Activated CD4-positive, alpha-beta T cell treated with anti-CD3 and anti-CD28 coated beads for 1 hour (primary cell): ENCODE data around the gene TRMT5.

Experiments
- DNase-seq: peaks from one replicate; pipeline ENCODE4 v3.0.0-alpha.2; 2020

TRMT5 gene

DNA sequence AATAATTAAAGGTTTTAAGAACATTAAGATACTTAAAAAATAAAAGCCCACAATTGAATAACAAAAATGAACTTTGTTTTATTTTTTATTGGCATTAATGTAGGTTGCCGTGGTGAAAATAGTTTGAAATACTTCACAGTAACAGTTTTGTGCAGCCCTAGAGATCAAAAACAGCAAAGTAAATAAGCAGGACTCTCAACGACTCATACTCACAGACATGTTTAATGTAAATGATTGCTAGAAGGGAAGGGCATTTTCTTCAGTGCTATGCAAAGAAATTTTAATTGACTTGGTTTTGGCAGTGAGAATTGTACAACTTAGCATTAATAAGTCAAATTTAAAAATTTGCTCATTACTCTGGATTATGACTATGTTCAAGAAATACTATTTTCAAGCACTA, 16.0 kb downstream of the TRMT5 start:
- DNase-seq = no peak

DNA sequence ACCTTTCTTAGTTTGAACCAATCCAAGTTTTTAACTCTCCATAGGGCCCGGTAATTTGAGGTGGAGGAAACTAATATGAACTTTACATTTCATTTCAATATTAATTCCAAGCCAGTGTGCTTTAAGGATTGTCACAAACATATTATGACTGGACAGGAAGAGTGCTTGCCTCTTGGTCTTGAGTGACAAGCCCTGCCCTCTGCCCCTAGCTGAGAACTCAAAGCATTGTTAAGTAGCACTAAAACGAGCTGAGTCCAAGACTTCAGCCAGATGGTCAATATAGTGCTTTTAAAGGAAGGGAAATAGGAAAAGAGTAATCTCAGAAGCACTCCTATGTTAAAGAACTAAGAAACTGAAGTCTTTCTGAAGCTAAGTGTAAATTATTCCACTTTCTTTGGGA, 17.1 kb downstream of the TRMT5 start:
- no peak for DNase-seq

DNA sequence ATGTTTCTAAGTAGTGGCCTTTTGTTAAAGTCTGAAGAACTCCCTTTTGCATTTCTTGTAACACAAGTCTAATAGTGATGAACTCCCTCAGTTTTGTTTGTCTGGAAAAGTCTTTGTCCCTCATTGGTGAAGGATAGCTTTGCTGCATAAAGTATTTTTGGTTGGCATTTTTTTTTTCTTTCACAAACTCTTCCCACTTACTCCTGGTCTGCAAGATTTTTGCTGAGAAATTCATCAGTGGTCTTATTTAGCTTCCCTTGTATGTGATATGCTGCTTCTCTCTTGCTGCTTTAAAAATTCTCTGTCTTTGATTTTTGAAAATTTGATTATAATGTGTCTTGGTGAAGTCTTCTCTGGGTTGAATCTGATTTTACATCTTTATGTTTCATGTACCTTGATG, 22.7 kb downstream of the TRMT5 start:
- DNase-seq = no peak

- no peak for DNase-seq
Measured at GRCh38 chr14:60956632-60957031, 24.2 kb downstream of the TRMT5 start.

GRCh38 chr14:60956202-60956601, 24.7 kb downstream of the TRMT5 start:
- no peak for DNase-seq

DNA sequence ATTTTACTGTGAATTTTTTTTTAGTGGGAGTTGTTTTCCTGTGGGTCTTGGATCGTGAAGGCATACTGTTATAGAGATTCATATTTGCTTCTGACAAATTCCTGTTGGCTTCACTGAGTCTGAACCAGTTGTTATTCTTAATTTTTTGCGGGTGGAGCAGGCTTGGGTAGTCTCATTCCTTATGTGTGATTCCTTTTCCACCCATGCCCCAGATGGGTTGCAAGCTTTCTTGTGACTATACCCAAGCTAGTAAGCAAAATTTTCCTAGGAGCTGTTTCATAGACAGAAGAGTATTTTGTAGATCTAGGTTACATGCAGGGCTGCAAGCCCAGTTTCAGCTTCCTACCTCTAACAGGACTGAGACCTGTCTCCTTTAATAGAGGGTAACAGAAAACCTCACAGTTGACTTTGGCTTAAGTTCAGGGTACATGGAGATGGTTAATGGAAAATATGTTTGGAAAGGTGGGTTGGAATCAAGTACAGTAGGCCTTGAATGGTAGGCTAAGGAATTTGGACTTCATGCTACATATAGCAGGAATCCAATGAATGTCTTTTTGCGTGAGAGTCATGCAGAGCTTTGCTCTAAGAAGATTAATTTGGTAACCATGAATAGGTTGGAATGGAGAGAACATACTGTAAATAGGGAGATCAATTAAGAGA, 29.0 kb downstream of the TRMT5 start:
- DNase-seq = no peak

- no peak for DNase-seq
Measured at GRCh38 chr14:60946773-60947172, 34.1 kb downstream of the TRMT5 start.

- no peak for DNase-seq
Measured at GRCh38 chr14:60945984-60946383, 34.9 kb downstream of the TRMT5 start.

GRCh38 chr14:60944204-60944603, 36.7 kb downstream of the TRMT5 start:
- no peak for DNase-seq

DNA sequence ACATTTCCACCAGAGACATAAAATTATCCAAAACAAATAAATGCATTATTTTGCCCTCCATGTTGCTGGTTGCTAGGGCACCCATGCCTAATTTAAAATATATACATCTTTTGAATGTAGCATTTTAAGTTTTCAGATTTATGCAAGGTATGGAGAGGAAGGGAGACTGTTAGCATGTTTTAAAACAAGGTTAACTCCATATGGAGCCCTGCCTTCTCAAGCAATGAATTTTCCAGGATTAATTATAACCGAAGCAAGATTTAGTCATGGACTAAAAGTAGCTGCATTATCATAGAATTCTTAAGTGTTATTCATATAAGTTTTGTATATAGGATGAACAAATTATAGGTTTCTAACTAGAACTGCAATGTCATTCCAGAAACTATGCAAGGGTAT, 37.2 kb downstream of the TRMT5 start:
- DNase-seq = no peak

DNA sequence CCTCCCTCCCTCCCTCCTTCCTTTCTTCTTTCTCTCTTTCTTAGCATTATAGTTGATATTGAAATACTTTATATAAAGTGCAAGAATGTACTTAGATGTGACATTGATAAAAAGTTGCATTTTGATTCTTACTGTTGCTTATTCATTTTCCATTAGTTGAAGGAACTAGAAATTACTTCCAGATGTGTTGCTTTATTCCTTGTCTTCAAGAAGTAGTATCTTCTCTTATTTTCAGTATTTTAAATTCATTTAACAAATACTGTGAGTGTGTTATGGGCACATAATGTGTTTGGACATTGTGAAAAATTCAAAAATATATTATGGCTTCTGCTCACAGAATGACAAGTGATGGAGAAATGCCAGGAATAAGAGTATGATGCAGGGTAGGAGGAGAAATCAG, 45.6 kb downstream of the TRMT5 start:
- DNase-seq = no peak

DNA sequence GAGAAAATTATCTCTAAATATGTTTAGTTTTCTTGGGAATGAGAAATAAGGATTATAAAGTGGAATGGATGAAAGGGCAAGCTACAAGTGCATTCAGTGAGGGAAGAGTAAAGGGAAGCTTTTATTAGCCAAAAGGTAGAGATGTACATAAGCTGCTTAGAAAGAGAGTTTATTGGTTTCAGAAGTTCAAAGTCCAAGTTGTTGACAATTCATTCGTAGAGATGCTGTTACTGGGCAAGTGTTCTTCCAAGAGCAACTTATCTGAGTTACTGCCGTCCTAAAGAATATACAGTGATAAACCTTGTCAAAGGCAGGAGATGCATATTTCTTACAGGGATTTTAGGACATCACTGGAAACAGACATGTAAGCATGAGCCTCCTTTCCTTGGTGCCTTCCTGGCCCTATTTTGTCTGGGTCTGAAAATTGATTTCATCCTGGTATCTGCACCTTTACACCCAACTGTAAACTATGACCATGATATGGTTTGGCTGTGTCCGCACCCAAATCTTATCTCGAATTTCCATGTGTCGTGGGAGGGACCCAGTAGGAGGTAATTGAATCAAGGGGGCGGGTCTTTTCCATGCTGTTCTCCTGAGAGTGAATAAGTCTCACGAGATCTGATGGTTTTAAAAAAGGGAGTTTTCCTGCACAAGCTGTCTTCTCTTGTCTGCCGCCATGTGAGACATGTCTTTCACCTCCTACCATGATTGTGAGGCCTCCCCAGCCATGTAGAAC, 46.8 kb downstream of the TRMT5 start:
- DNase-seq = no peak

GRCh38 chr14:60931218-60931617, 49.7 kb downstream of the TRMT5 start:
- DNase-seq = no peak

- no peak for DNase-seq
Measured at GRCh38 chr14:60926002-60926401, 54.9 kb downstream of the TRMT5 start.

DNA sequence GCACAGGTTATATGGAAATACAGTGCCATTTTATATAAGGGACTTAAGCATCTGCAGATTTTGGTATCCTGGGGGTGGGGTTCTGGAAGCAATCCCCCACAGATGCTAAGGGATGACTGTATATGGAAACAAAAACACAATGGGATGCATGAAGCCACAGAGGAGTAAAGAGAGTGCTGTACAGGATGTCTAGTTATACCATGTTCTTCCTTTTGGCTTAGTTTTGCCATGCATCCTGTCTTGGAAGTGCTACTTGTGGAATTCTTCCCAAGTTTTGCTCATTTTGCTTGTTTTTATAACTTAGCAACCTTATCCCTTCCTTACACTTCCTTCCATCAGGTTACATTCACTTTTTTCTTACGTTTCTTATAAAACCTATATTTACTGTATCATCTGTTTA, 55.6 kb downstream of the TRMT5 start:
- DNase-seq = no peak

DNA sequence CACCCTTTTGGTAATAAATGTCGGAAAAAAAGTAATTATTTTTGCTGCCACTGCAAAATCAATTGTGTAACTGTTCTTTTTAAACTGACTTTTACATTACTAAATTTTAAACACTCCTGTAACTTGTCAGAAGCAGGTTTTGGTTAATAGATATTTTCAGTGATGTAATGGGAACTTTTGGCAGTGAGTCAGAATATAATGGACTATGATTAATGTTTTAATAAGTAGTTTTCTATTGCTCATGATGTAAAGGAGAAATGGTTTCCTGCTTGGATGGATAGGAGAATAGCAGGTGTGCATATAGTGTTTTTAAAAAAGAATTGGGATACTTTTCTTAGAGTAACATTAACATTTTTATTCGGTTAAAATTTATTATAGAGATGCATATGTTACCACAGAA, 58.8 kb downstream of the TRMT5 start:
- no peak for DNase-seq
